Measurements from ENCODE around the gene CD320.
"Not testable (repeated sequence)": the region's sequence is repeated elsewhere in the genome, so short reads cannot be mapped to it uniquely, and the experiment has no call there.

Gene CD320

DNA sequence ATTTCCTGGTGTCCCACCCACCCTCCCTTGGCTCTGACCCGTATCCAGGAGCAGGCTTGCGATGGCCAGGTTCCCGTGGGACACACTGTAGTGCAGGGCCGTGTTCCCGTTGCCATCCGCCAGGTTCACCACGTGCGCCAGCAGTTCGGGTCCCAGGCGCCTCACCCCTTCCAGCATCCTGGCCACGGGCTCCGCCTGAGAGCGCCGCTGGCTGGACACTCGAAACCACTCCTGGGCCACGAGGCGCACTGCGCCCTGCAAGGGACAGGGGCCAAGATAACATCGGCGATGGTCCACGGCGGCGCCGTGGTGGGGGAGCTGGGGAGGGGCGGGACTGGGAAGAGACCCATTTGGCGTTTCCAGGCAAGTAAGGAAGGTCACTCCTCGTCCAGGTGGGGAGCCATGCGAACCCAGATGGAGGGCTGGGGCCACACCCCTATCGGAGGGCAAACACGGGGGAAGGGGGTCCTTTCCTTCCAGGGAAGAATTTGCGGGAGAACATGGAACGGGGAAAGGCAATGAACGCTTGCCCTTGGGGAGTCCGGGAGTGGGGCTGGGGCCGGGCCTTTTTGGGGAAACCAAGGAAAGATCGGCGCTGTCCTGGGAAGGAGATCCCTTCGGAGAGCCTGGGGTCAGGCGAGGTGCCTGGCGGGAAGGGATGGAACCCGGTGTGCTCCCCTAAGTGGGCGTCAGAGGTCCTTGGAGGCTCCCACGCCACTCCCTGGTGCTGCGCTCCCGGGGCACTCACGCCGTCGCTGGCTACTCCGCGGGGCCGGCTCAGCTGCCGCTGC is 25.0 kb upstream of the CD320 start:
- DNase-seq: no peak

DNA sequence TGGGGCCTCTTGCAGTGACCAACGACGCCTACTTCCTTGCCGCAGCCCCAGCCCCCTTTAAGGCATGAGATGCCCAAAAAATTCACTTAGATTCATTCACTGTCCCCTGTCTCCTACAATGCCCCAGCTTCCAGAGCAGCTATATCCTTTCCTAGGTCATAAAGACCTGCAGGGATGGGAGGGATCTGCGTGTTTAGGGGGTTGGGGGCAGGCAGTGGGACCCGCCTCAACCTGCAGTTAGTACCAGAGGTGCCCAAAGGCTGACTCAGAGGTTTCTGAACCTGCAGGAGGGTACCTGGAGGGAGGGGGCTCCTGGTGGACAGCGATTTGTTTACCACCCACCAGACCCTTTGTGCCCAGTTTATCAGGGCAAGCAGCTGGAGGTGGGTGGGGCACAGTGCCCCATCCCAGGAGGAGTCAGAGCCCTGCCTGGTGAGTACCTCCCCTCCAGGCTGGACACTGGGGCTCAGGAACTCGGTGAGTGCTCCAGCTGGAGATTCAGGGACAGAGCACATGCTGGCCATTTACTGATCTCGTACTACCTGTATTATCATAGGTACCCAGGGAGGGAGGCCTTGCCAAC is 23.2 kb upstream of the CD320 start:
- DNase-seq: no peak

DNA sequence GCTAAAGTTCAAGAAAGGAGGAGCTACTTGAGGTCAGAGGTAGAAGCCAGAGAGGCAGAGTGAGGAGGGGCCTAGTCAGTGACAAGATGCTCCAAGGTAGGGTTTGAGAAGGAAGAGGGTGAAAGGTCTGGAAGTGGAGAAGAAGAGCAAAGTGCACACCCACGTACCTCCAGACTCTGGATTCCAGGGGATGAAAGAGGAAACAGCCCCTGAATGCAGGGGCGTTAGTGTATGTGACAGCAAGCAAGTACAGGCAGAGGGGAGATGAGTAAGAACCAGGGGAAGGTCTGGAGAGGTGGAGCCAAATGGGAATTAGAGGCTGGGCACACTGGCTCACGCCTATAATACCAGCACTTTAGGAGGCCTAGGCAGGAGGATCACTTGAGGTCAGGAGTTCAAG is 21.8 kb upstream of the CD320 start:
- no peak for DNase-seq

DNA sequence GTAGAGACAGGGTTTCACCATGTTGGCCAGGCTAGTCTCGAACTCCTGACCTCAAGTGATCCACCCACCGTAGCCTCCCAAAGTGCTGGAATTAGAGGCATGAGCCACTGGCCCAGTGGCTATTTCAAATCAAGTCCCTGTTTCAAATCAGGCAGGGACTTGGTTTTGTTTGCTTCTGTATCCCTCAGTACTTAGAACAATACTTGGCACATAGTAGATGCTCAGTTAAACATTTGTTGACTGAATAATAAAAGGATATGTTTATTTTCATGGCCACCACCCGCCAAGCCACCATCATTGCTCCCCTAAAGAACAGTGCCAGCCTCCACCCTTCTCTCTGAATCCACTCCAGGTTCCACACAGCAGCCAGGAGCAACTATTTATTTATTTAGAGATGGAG is 17.3 kb upstream of the CD320 start:
- DNase-seq: no peak

DNA sequence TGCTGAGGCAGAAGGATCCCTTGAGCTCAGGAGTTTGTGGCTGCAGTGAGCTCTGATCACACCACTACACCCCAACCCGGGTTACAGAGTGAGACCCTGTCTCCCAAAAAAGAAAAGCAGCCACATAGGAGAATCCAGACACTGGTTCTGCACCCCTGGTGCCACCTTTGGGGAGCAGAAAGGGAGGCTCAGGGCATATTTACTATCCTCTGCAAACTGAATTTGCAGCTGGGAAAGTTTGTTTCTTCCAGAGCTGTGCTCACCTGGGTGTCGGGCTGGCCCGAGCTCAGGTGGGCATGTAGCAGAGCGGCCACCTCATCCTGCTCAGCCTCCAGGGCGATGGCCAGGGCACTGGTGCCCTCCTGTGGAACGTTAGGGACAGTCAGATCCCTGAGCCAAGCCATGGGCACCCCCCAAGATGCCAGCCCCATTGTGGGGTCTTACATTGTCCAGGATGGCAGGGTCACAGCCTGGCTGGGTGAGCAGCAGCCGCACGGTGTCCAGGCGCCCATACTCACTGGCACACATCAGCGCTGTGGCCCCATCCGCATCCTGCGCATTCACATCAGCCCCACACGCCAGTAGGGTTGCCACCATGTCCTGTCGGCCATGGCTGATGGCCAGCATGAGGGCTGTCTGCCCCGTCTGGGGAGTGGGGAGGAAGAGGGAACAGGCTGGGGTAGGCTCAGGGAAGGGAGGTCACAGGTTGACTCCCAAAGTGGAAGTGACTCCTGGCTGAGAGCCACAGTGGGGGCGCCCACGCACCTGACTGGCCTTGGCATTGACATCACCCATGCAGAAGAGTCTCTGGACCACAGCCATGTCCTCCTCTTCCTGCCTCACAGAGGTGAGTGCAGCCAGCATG is 16.3 kb upstream of the CD320 start:
- DNase-seq: no peak

DNA sequence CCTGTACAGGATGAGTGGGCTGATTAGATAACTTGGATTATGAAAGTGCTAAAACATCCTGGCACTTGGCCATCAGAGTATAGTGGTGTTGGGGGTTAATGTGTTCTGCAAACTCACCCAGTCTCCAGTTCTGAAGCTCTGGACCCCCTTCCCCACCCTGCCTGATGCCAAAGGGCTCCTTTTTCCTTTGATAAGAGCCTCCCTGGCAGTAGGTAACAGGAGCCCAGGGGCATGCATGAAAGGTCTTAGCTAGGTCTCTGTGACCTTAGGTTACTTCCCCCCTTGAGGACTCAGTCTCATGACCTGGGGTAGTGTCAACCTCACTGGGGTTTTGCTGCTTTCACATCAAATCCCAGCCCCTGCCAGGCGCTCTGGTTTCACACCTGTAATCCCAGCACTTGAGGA is 15.6 kb upstream of the CD320 start:
- DNase-seq: no peak

DNA sequence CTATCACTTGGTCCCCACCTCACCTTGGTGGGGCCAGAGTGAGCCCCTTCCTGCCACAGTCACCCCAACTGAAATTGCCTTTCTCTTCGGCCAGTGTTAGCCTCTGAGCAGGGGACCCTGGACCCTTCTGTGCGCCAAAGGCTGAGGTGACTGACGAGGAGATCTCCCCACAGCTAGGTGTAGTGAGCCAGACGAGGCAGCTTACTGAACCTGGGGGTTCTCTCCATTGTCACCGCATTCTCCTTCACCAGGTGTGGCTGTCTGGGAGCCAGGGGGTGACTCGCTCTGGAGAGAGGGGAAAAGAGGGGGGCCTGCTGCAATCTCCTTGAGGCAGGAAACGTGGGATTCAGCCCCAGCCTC is 14.5 kb upstream of the CD320 start:
- no peak for DNase-seq

DNA sequence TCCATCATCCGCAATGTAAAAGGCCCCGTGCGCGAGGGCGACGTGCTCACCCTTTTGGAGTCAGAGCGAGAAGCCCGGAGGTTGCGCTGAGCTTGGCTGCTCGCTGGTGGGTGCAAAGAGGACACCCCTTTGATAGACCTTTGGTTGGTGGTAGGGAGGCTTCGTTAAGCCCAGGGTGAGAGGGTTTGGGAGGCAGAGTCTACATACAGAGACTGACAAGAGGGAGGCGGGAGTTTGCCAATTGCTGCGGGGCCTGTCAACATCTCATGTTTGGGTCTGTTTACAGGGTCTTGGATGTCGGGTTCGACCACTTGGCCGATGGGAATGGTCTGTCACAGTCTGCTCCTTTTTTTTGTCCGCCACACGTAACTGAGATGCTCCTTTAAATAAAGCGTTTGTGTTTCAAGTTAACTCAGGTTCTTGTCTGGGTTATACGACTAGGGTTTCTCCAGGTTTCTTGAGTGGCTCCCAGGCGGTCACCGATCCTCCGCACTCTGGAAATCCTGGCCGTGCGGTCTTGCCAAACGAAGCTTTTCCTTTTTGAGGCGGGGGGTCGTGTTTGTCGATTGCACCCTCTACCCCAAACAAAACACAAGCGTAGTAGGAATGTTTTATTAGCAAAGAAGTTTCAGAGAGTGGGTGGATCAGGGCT is 14.0 kb upstream of the CD320 start:
- no peak for DNase-seq

DNA sequence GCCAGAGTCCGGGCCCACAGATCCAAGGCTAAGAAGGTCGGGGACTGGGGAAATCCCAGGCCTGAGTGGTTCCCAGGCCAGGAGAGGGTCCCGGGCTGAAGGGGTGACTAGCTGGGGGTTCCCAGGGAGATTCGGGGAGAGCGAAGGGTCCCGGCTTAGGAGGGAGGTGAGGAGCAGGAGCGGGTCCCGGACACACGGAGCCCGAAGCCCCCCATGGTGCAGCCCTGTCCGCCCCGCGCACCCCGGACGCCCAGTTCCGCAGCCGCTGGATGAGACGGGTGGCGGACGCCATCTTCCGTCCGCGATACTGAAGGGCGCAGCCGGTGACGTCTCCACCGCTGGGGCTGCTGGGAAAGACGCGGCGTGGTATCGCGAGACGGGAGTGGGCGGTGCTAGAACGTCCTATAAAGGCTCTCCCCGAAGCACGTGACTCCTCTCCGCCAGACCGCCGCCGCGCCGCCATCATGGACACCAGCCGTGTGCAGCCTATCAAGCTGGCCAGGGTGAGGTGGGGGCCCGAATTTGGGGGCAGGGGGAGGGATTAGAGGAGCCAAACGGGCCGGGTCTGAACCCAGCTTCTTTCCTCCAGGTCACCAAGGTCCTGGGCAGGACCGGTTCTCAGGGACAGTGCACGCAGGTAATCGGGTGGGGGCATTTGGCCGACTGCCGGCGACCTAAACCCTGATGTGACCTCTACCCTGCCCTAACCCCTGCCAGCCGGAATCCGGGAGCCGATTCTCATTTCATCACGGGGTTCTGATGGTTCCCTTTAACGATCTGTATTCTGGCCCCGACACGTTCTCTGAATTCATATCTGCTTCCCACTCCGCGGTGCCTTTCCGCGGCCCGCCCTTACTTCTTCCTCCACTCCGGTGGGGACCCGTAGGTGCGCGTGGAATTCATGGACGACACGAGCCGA is 13.2 kb upstream of the CD320 start, which contains the start of the genes NDUFA7 and RPS28:
Gene NDUFA7 (minus strand): TSS at position 309 of the 919 bp plus-strand sequence. CDS start 17 bp downstream, at position 292.
Gene RPS28 (plus strand): TSS at position 430 of the 919 bp plus-strand sequence. CDS start 35 bp downstream, at position 465.
- peak; percentile 86 to 90 for DNase-seq

DNA sequence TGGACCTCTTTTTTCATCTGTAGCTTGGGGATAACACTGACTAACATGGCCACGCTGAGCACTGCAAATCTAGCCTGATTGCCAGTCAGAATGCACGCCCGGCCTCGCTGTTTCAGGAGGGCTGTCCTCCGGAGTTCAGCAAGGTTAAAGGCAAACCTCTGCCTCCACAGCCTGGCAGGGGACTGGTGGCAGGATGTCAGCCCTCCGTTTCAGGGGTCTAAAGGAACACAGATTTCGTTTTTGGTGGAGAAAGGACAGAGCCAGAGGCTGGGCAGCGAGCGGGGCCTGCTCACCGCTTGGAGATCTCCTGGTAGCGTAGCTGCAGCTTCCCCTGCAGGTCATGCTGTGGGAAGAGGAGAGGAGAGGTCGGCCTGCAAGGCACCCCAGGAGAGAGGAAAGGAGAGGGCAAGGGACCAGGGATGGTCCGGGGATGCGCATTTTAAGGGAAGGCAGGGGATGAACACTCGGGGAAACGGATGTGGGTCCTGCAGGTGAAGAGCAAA is 12.5 kb upstream of the CD320 start:
- DNase-seq: no peak

DNA sequence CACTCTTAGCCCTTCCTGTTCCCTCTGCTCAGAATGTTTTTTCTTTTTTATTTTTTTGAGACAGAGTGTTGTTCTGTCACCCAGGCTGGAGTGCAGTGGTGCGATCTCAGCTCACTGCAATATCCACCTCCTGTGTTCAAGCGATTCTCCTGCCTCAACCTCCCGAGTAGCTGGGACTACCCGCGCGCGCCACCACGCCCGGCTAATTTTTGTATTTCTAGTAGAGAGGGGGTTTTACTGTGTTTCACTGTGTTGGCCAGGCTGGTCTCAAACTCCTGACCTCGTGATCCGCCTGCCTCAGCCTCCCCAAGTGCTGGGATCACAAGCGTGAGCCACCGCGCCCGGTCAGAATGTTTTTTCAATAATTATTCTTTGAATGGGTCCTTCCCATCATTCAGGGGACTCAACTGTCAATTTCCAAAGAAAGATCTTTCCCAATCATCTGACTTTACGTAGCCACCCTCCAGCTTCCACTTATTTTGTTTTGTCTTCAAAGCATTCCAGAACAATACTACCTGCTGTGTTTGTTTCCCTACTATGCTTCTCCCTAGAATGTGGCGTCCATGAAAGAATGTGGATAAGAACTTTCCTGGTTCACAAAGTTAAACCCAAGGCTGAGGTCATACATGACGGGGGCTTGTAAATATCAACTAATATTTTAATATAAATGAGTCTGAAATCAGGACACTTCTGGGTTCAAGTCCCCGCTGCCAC is 11.8 kb upstream of the CD320 start:
- no peak for DNase-seq

DNA sequence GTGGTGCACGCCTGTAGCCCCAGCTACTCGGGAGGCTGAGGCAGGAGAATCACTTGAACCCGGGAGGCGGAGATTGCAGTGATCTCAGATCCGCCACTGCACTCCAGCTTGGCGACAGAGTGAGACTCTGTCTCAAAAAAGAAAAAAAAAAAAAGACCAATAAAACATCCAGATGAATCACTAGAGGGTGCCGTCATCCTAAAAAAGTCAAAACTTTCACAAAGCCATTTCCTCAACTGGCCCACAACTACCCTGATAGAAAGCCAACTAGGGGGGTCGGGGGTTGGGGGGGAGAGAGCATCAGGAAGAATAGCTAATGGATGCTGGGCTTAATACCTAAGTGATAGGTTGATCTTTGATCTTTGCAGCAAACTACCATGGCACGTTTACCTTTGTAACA is 10.7 kb upstream of the CD320 start:
- not testable (repeated sequence) for DNase-seq

DNA sequence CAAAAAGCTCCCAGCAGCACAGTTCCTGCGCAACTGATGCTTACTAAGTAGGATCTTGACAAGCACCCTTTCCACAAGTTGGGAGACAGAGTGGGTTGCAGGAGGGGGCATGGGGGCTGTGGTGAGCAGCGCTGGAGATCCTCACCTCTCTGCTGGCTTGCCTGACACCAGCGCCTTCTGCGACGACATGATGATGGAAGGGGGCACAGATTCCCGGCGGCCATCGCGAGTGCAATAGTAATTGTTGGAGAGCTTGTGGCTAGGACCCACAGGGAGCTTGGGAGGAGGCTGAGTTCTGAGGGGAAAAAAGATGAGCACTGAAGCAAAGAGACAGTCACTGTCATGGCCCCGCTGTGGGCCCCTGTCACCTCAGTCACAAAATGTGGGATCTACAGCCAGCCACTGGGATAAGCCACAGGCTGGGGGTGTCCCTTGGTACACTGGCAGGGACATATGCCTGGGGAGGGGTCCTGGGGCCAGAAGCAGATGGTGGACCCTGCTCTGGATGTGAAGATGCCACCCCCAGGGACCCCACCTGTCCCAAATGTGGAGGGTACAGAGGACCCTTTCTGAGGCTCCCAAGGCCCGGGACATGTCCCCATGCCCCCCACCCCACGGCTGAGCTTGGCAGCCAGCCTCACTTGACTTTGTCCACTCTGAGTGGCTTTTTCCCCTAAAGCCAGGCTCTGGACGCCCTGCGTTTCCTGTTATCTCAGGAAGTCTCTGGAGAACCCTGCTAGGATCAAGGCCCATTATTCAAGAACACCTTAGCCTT is 8.4 kb upstream of the CD320 start:
- no peak for DNase-seq

DNA sequence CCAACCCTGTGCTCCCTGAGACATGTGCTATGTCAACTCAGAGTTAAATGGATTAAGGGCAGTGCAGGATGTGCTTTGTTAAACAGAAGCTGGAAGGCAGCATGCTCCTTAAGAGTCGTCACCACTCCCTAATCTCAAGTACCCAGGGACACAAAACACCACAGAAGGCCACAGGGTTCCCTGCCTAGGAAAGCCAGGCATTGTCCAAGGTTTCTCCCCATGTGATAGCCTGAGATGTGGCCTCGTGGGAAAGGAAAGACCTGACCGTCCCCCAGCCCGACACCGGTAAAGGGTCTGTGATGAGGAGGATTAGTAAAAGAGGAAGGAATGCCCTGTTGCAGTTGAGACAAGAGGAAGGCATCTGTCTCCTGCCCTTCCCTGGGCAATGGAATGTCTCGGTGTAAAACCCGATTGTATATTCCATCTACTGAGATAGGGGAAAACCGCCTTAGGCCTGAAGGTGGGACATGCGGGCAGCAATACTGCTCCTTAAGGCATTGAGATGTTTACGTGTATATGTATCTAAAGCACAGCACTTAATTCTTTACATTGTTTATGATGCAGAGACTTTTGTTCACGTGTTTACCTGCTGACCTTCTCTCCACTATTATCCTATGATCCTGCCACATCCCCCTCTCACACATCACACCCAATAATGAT is 7.0 kb upstream of the CD320 start:
- DNase-seq: not testable (repeated sequence)

DNA sequence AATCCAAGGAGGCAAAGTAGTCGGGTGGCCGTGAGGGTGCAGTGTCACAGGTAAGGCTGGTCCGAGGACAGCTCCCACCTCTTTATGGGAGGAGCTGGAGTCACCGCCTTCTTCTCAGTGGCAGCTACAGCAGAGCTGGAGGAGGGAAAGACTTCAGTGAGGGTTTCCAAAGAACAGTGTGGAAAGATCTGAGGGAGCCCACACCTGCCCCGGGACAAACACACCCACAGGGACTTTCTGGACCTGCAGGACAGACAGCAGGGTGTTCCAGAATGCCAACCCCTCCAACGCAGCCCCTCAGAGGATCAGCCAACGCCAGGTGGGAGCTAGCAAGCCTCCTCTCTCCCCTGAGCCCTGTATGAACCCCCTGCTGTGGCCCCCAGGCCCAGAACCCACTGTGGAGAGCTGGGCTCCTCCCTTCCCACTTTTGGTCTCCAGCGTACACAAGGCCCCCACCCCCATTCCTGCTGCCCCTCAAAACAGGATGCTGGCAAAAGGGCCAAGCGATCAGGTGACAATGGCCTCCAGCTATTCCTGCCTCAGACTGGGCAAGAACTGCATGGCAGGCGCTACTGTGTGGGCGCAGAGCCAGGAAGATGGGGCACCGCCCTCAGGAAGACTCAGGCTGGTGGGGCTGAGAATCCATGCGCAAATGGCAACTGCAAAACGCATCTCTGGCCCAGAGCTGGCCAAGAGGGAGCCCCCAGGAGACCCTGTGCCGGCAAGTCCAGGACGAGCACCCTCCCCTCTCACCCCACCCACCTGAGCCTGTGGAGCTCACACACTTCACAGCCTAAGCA is 3.5 kb upstream of the CD320 start:
- DNase-seq: no peak

DNA sequence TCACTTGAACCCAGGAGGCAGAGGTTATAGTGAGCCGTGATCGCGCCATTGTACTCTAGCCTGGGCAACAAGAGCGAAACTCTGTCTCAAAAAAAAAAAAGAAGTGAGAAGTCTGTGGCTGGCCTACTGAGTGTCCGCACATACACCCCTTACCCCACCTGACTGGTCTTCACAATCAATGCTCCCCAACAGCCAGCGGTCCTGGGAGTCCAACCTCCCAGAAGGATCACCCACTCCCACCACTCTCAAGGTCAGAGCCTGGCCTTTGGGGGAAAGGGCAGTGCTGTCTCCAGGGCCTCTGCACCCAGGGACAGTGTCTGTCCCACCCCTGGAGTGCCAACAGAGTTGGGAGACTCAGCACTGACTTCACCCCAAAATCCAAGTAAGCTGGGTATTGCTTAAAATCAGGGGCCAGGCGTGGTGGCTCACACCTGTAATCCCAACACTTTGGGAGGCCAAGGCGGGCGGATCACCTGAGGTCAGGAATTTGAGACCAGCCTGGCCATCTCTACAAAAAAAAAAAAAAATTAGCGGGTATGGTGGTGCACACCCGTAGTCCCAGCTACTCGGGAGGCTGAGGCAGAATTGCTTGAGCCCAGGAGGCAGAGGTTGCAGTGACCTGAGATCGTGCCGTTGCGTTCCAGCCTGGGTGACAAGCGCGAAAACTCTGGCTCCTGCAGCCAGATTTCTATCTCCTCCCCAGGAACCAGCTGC is 2.3 kb upstream of the CD320 start:
- DNase-seq: no peak

DNA sequence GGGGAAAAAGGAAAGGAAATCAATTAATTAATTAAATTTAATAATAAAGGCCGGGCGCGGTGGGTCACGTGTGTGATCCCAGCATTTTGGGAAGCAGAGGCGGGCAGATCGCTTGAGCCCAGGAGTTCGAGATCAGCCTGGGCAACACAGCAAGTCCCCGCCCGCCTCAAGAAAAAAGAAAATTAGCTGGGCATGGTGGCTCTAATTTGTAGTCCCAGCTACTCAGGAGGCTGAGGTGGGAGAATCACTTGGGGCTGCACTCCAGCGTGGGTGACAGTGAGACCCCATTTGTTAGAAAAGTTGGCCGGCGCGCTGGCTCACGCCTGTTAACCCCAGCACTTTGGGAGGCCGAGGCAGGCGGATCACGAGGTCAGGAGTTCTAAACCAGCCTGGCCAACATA is 733 bp upstream of the CD320 start:
- no peak for DNase-seq

DNA sequence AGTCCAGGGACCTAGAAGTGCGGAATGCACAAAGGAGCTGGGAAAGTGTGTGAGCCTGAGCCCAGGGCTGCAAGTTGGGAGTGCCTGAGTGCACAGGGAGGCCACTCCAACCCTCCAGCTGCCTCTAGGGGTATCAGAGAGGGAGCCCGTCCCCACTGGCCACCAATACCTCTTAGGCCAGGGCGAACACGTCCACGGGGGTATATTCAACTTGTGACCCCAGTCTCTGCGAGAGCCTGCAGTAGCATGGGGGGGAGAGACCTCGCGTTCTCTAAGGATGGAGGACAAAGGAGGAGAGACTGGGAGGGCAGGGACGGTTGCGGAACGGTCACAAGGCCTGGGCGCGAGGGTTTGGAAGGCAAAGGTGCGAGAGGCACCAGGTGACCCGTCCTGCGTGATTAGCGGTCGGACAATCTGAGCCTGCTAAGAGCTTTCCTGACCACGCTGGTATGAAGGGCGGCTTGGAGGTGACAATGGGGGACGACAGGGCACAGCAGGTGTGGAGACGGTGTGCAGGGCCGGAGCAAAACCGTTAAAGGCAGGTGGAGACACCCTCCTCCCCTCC is 676 bp downstream of the CD320 start:
- no peak for DNase-seq
